Activated T-helper 1 cell treated with Interleukin-2 at 50 U/mL for 16 hours (primary cell): ENCODE results near the gene TYSND1.
"Not testable (repeated sequence)": the region's sequence is repeated elsewhere in the genome, so short reads cannot be mapped to it uniquely, and the experiment has no call there.

Experiments
- DNase-seq: peaks from one replicate; pipeline ENCODE4 v3.0.0-alpha.2; 2020; ENCODE audit warnings: low read depth

The TYSND1 gene, protein sequence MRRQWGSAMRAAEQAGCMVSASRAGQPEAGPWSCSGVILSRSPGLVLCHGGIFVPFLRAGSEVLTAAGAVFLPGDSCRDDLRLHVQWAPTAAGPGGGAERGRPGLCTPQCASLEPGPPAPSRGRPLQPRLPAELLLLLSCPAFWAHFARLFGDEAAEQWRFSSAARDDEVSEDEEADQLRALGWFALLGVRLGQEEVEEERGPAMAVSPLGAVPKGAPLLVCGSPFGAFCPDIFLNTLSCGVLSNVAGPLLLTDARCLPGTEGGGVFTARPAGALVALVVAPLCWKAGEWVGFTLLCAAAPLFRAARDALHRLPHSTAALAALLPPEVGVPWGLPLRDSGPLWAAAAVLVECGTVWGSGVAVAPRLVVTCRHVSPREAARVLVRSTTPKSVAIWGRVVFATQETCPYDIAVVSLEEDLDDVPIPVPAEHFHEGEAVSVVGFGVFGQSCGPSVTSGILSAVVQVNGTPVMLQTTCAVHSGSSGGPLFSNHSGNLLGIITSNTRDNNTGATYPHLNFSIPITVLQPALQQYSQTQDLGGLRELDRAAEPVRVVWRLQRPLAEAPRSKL

DNA sequence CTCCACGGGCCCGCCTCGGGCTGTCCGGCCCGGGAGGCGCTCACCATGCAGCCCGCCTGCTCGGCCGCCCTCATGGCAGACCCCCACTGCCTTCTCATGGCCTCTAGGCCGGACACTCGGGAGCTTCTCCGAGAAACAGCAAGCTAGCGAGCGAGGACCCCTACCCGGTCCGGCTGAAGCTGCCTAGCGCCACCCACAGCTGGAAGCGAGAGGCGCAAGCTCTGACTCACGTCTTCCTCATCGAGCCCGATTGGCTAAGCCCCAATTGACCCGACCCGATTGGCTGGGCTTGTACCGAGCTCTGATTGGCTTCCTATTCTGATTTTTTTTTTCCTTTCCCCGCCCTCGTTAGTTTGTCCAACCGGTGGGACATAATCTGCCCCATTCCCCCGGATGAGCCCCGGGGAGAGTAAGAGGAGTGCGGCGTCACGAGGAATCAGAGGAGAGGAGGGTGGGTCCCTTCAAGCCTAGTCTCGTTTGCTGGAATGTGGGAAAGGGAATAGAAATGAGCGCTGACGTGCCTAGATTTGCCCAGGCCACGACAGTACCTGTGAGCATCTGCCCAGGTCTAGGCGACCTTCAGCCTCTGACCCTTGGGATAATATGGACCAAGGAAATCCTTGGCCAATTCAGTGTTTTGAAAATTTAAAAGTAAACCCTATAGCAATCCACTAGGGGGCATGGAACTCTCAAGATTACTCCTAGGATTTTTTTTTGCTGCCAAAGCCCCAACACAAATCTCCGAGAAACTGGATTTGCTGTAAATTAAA is at the start of gene TYSND1:
TYSND1 (minus strand) TSS at position 212 of the 770 bp plus-strand sequence; CDS start at position 98, 114 bp downstream.
- DNase-seq, result peak; percentile 79

DNA sequence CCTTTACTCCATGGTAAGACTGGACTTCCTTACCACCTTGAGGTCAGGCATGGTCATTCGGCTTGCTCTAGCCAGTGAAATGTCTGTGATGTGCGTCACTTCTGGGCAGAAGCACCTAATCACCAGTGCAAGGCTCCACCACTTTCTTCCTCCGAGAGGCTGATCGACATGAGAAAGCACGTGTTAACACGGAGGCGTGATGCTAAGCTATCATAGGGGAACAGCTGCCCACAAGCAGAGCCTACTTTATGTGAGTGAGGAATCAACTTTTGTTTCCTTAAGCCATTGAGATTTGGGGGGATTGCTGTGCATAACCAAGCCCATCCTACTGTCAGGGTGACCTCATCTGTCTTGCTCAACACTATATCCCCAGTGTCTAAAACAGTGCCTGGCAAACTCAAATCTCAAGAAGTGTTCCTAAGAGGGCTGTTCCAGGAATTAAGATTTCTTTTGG is 46.9 kb upstream of the TYSND1 start:
- no peak for DNase-seq

- no peak for DNase-seq
Measured at GRCh38 chr10:70192326-70192968, 45.9 kb upstream of the TYSND1 start.

GRCh38 chr10:70191972-70192305 is 45.4 kb upstream of the TYSND1 start:
- no peak for DNase-seq

DNA sequence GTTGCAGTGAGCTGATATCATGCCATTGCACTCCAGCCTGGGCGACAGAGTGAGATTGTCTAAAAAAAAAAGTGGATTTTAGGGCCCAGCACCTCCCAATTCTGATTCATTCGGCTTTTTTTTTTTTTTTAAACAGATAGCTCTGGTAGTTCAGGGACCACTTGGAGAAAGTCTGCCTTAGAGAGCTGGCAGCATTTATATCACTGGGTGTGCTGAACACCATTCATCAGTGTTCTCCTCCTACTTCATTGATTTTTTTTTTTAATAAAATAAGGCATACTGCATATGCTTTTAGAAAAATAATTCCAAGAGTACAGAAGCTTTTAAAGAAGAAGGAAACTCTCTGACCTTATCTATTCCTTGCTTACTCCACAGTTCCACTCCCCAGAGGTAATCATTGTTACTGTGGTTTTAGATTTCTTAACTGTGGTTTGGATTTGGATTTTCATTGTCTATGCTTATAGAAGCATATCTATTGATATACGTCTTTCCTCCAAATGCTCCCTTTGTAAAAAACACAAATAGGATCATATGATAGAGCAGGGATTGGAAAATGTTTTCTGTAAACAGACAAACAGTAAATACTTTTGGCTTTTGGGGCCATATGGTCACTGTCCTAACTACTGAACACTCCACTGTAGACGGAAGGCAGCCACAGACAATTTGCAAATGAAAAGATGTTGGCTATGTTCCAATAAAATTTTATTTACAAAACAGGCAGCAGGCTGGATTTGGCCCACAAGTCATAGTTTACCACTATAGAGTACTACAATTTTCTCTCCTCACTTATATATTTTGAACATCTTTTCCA is 44.9 kb upstream of the TYSND1 start:
- DNase-seq, result no peak

GRCh38 chr10:70190581-70190980 is 44.1 kb upstream of the TYSND1 start:
- DNase-seq, result no peak

GRCh38 chr10:70190102-70190501 is 43.6 kb upstream of the TYSND1 start:
- no peak for DNase-seq

GRCh38 chr10:70188768-70189167 is 42.3 kb upstream of the TYSND1 start:
- DNase-seq, result no peak

DNA sequence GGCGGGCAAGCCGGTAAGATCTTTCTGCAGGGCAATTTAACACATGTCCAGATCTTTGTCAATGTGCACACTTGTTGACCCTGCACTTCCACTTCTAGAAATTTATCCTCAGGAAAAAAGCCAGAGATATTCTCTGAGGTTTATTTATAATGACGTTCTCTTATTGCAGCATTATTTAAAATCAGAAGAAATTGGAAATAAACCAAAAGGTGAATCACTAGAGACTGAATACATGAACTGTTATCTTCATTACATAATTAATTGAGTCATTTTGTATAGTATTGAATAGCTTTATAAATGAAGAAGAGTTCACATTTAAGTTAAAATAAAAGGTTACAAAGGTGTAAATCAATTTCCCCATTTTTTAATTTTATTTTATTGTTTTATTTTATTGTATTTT is 40.1 kb upstream of the TYSND1 start:
- no peak for DNase-seq

DNA sequence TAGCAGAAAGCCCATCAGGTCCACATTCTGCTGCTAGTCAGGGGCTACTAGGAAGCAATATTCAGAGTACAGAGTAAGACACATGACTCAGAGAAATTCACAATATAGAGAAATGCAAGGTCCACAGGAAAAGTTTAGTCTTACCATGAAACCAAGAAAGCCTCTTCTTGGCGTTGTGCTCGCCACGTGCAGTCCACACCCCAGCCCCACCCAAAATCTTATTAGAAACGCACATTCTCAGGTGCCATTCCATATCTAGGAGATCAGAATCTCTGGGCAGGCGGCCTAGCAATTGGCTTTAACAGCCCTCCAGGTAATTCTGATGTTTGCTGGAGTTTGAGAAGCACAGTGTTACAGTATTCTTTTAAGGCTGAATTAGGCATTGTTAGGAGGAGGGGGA is 39.6 kb upstream of the TYSND1 start:
- DNase-seq, result no peak

DNA sequence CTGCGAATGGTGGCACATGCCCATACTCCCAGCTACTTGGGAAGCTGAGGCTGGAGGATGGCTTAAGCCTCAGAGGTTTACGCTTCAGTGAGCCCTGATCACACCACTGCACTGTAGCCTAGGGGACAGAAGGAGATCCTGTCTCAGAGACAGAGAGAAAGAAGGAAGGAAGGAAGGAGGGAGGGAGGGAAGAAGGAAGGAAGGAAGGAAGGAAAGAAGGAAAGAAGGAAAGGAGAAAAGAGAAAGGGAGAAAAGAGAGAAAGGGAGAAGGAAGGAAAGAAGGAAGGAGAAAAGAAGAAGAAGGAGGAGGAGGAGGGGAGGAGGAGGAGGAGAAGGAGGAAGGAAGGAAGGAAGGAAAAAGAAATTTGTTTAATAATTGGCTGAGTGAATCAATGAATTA is 36.8 kb upstream of the TYSND1 start:
- no peak for DNase-seq

GRCh38 chr10:70179209-70179608 is 32.7 kb upstream of the TYSND1 start:
- DNase-seq, result not testable (repeated sequence)

- DNase-seq, result no peak
Measured at GRCh38 chr10:70178139-70178725, 31.7 kb upstream of the TYSND1 start.

DNA sequence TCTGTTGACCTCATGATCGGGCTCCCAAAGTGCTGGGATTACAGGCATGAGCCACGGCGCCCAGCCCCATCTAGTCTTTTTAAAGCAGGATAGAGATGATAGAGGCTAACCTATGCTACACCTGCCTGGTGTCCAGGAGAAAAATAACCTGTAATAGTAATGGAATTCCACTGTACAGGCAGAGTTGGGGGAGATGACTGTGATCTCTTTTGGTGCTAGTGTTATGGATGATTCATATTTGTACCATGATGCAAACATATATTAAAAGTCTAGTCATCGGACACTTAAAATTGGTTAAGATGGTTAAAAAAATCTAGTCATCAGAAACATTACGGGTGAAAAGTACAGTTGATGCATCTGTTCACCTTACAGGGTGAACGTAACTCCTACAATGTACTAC is 29.9 kb upstream of the TYSND1 start:
- no peak for DNase-seq

DNA sequence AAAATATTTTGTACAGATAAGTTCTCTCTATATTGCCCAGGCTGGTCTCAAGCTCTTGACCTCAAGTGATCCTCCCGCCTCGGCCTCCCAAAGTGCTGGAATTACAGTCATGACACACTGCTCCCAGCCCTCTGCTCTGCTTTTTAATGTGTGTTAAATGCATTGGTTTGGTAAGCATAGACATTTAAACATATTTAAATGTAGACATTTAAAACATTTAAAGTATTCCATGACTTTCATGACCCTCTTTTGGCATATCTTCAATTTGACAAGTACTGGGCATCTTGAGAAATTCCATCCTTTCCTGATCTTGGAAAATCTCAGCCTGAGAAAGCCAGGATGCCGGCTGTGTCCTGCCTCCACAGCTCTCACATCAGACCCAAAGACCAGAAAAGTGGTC is 29.0 kb upstream of the TYSND1 start:
- no peak for DNase-seq

DNA sequence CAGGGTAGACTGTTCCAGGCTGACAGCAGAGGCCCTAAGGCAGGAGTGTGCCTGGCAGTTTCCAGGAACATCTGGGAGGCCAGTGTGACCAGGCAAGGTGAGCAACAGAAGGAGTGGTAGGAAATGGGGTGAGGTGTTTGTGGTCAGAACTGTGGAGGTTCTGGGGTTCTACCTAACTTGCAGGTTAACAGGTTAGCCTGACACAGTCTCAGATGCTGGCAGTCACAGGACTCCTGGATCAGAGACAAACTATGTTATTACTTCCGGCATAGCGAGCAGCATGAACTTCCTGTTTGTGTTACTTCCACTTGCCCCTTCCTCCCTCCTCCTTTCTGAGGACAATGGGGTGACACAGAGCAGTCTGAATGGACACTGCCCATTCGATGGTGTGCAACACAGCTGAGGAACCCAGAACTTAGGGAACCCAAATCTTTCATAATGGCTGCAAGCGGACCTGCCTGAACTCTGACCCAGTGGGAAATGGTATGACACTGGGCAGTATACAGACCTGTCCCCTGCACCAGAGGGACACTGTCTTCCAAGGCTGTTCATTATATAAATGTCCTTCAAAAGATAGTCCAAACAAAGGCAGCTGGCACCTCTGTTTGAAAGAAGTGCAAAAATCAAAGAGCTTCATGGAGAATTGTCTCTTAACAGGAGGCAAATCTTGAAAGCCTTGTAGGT is 27.7 kb upstream of the TYSND1 start:
- no peak for DNase-seq

DNA sequence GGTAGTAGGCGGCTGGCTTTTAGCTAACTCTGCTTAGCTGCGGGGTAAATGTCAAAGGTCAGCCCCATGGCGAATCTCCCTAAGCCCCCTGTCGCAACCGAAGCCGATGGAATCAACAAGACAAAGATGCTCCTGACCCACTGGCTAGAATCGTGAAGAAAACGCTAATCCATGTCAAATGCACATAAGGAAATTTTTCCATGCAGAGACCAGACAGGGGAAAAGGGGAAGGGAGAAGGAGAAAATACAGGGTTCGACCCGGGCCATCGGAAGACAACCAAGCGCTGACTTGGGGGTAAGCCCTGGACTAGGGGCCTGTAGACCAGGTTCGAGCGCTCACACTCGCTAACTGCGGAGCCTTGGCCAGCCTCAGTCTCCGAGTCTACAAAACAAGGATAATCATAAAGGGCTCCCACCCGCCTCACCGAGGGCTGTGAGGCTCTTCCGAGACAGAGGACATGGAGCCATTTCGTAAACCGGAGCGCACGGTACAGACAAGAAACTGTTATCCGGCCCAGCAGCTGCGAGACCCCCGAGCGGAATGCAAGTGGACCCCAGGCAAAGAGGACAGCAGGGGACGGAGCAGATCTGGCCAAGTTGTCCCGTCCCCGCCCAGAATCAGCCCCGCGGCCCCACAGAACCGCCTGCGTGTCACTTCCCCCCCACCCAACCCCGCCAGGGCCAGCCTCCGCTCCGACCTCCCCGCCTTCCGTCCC is 23.3 kb upstream of the TYSND1 start:
- DNase-seq, result no peak

DNA sequence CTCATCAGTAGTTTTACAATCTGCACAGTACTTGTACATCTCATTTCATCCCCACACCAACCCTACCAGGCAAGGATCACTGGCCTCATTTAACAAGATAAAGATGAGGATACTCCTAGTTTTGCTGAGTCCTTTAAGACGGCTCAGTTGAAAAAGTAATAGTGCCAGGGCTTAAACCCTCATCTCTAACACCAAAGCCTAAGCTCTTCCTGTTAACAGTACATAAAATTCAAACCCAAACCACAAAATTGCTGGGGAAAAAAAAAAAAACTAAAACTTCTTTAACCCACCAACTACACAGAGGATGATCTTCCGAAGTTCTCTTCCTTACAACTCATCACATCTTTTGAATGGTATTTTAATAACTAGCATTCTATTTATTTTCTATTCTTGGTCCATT is 22.5 kb upstream of the TYSND1 start:
- DNase-seq, result no peak

- no peak for DNase-seq
Measured at GRCh38 chr10:70167246-70167645, 20.7 kb upstream of the TYSND1 start.

DNA sequence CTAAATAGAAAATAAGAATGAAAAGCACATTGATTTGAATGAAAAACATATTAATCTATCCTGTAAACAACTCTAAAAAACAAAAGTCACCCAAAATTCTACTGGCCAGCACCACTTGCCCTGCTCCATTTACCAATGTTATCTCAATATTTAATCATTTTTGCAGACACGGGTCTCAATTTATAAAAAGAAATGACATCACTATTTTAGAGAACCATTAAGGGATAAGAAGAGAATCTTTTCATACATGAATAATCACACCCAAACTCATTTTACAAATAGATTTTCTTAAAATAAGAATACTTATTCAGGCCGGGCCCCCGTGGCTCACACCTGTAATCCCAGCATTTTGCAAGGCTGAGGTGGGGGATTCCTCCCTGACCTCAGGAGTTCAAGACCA is 19.9 kb upstream of the TYSND1 start:
- no peak for DNase-seq
